Tibial artery (tissue), 4 donors: ENCODE measurements around the gene TRPT1.

ENCODE experiments used
- DNase-seq, 2 donors: peaks; one replicate each; pipeline ENCODE4 v3.0.0-alpha.2; 2019
- H3K27ac ChIP-seq, 2 donors: fragments of 200-600 bp; sonication (generic) in 1 of 2; 1 replicate in 1 of 2; 2 replicates in 1 of 2; pipeline ENCODE4 v1.5.1; 2018 to 2019; ENCODE audit warnings: mild to moderate bottlenecking in 1 of 2
- H3K27me3 ChIP-seq, 2 donors: fragments of 200-600 bp; sonication (generic) in 1 of 2; one replicate each; pipeline versions ENCODE4 v1.5.1 to v1.6.0; 2016 to 2019
- H3K36me3 ChIP-seq, 3 donors: fragments of 200-600 bp; sonication (generic) in 2 of 3; one replicate each; pipeline ENCODE4 v1.5.1; 2016 to 2019; ENCODE audit warnings: mild to moderate bottlenecking in 2 of 3
- H3K4me1 ChIP-seq, 4 donors: fragments of 200-600 bp; sonication (generic) in 2 of 4; 1 replicate in 3 of 4; 2 replicates in 1 of 4; pipeline ENCODE4 v1.5.1; 2016 to 2019
- H3K4me3 ChIP-seq, 2 donors: fragments of 200-600 bp; sonication (generic) in 1 of 2; 1 replicate in 1 of 2; 2 replicates in 1 of 2; pipeline ENCODE4 v1.5.1; 2018 to 2019; ENCODE audit warnings: mild to moderate bottlenecking in 2 of 2
- H3K9me3 ChIP-seq, 3 donors: fragments of 200-600 bp; sonication (generic) in 1 of 3; one replicate each; pipeline ENCODE4 v1.5.1; 2016 to 2019
- intact Hi-C: fragments of 100-400 bp; cut with DNase I; formaldehyde crosslinking; loops from one replicate; pipeline ENCODE4 v1.15.0; 2023; ENCODE audit warnings: low total_unique reads
- TF ChIP-seq, protein P1 (sequence below), 2 experiments: fragments of 200-600 bp in 1 of 2; fragments of 450-650 bp in 1 of 2; IDR thresholded peaks; one replicate each; pipeline ENCODE4 v1.5.1; 2017 to 2019; ENCODE audit warnings: antibody characterized with exemption in 2 of 2, mild to moderate bottlenecking in 1 of 2, moderate library complexity in 1 of 2

TRPT1 gene

DNA sequence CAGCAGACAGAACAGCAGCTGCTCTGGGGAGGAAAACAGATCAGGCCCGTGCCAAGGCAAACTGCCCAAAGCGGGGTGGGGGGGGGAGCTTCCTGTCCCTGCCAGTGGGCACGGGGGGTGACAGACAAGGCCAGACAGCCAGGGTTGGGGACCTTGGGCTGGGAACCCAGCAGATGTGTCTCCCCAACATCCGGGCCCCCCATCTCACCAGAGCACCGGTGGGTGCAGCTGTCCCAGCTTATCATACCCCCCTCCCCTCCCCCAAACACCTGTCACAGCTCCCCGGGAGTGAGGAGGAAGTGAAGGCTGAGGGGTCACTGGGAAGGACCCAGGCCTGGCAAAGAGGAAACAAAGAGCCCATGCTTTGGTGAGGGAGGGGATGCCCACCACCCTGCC, 19.4 kb upstream of the TRPT1 start:
- peaks cover 0 to 53% (median 39%) of the 10 kb centered on the region in 4 donors for H3K4me1 ChIP-seq
- TF ChIP-seq, protein P1, sequence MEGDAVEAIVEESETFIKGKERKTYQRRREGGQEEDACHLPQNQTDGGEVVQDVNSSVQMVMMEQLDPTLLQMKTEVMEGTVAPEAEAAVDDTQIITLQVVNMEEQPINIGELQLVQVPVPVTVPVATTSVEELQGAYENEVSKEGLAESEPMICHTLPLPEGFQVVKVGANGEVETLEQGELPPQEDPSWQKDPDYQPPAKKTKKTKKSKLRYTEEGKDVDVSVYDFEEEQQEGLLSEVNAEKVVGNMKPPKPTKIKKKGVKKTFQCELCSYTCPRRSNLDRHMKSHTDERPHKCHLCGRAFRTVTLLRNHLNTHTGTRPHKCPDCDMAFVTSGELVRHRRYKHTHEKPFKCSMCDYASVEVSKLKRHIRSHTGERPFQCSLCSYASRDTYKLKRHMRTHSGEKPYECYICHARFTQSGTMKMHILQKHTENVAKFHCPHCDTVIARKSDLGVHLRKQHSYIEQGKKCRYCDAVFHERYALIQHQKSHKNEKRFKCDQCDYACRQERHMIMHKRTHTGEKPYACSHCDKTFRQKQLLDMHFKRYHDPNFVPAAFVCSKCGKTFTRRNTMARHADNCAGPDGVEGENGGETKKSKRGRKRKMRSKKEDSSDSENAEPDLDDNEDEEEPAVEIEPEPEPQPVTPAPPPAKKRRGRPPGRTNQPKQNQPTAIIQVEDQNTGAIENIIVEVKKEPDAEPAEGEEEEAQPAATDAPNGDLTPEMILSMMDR (IDR thresholded peaks at IDR 0.05), result no peak

DNA sequence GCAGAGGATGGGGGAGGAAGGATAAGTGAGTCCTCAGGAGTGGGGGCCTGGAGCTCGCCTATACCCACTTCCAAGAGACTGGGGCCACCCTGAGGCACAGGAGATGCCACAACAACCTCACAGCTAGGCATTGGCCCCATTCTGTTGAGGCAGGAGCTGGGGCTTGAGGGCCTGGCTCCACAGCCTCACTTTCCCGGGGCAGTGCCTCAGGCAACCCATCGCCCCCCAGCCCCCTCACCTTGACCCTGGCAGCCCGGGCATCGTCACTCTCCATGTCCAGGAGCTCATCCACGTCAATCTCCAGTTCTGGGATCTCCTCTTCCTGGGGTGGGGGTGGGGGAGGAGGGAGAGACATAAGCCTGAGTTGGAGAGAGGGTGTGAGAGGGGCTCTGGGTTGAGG, 19.0 kb upstream of the TRPT1 start:
- Histone ChIP-seq H3K4me3 (peak overlapping the region; percentile 62 to 79), H3K36me3 (peaks cover 0 to 15% (median 0%) of the 10 kb centered on the region in 3 donors), H3K27me3 (no peaks in the 10 kb centered on the region), H3K9me3 (no peaks in the 10 kb centered on the region), H3K4me1 (peaks cover 0 to 56% (median 43%) of the 10 kb centered on the region in 4 donors), H3K27ac (peak overlapping the region; percentile 87 to 89)
- TF ChIP-seq, protein P1 (IDR thresholded peaks at IDR 0.05), result no peak
- intact Hi-C loops, result no loop called here
- DNase-seq, result no peak

More for the DNA sequence above, 19.4 kb upstream of the TRPT1 start:
- Histone ChIP-seq H3K4me3 (peak overlapping the region; percentile 62 to 79), H3K27me3 (no peaks in the 10 kb centered on the region), H3K36me3 (peaks cover 0 to 15% (median 0%) of the 10 kb centered on the region in 3 donors), H3K9me3 (no peaks in the 10 kb centered on the region), H3K27ac (peak overlapping the region; percentile 87 to 89)
- DNase-seq, result peak in 1 of 2 donors; percentile 90
- intact Hi-C loops, result no loop called here

DNA sequence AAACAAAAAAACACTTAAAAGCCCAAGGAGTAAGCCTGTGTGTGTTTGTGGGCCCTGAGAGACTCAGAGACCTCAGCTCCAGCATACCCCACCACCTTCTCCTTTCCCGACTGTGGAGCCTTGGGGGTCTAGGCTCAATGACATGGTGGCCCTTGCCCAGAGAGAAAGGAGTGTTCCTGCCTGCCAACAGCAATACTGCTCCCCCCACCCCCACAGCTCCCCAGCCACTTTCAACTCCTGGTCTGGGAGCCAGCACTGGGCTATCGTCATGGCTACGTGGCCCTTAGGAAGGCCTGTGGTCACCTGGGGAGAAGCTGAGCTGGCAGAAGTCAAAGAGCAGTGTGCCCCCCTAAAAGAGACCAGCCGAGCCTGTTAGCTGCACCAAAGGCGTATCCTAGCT, 18.1 kb upstream of the TRPT1 start:
- Histone ChIP-seq H3K4me3 (no peak overlapping the region), H3K27me3 (no peaks in the 10 kb centered on the region), H3K27ac (peak overlapping the region in 1 of 2 donors; percentile 89), H3K4me1 (peaks cover 0 to 60% (median 45%) of the 10 kb centered on the region in 4 donors), H3K36me3 (peaks cover 0 to 17% (median 0%) of the 10 kb centered on the region in 3 donors), H3K9me3 (no peaks in the 10 kb centered on the region)
- TF ChIP-seq, protein P1 (IDR thresholded peaks at IDR 0.05), result no peak
- DNase-seq, result no peak
- intact Hi-C loops, result no loop called here

DNA sequence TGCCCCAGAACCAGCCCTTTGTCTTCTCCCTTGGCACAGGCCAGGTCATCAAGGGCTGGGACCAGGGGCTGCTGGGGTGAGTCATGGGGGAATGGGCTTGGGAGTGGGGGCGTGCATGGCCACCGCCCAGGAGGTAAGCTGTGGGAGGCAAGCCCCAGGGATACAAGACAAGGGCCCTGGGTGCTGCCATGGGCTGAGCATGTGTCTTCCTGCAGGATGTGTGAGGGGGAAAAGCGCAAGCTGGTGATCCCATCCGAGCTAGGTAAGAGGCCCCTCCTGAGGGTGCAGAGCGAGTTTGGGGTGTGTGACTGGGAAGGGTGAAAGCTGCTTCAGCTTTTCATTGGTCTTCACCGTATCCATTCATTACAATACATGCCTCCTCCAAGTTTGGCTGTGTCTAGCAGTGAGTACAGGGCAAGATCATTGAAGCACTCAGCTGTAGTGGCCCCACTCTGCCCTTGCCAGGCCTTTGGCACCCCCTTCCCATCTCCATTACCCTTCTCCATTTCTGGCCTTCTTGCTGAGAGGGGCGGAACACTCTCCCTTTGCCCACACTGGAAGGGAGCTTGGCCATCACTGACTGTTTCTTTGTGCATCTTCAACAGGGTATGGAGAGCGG, 17.4 kb upstream of the TRPT1 start:
- Histone ChIP-seq H3K9me3 (no peaks in the 10 kb centered on the region), H3K27me3 (no peaks in the 10 kb centered on the region), H3K36me3 (peaks cover 0 to 25% (median under 1%) of the 10 kb centered on the region in 3 donors), H3K27ac (peak overlapping the region in 1 of 2 donors; percentile 87), H3K4me1 (peaks cover 0 to 60% (median 45%) of the 10 kb centered on the region in 4 donors), H3K4me3 (no peak overlapping the region)
- intact Hi-C loops, result no loop called here
- TF ChIP-seq, protein P1 (IDR thresholded peaks at IDR 0.05), result no peak
- DNase-seq, result no peak

DNA sequence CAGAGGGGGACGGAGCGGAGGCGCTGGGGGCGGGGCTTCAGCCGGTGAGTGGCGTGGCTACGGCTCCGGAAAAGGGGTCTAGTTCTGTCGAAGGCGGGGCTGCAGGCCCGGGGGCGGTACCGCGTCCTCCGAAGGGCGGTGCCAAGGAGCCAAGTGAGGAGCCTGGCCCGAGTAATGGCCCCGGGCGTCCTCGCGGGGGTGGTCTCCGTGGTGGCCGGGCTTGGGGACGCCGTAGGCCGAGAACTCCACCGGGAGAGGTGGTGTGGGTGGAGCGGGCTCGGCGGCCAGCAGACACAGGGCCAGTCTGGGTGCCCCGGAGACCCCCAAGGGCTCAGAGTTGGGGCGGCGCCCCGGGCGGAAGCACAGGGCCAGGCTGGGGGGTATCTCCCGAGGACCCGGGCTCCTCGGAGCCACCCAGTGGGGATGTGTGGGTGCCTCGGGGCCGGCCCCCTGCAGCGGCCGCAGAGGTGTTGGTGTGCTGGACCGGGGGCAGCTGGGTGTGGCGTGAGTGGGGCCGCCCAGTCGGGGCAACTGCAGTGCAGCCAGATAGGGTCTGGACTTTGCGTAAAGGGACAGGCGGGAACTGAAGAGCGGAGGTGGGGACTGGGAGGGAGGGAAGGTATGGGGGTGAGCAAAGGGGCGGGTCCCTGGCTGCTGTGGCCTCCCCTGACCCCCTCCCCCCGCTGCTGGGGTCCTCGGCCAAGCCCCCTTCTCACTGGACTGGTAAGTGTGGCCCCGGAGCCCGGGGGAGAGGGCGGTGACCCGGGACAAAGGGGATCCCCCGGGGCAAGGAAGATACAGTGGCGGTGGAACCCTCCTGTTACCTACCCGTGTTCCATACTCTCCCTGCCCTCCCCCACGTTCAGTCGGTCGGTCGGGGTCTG, 15.7 kb upstream of the TRPT1 start:
- DNase-seq, result peak; percentile 56 to 87
- Histone ChIP-seq H3K4me3 (peak overlapping the region; percentile 62 to 98), H3K36me3 (peaks cover 6 to 41% (median 11%) of the 10 kb centered on the region in 3 donors), H3K27me3 (no peaks in the 10 kb centered on the region), H3K4me1 (peaks cover 0 to 54% (median 39%) of the 10 kb centered on the region in 4 donors), H3K27ac (peak overlapping the region; percentile 87 to 97), H3K9me3 (no peaks in the 10 kb centered on the region)
- TF ChIP-seq, protein P1 (IDR thresholded peaks at IDR 0.05), result no peak
- intact Hi-C loops, result no loop called here
